H9 (cell line): ENCODE results near the gene UTP14A. TPM values are rescaled to one million over a fixed set of nuclear protein-coding genes. Genes with fewer than 3 reads are reported as not detected.
A peak's percentile ranks its signal among the peaks of the same experiment; 100 is the strongest.

Experiments used
- DNase-seq: peaks from one replicate; pipeline ENCODE4 v3.0.0-alpha.2; 2017
- H2AFZ ChIP-seq: one replicate; pipeline ENCODE4 v1.6.1; 2013; ENCODE audit warnings: mild to moderate bottlenecking, low read length, control low read depth, moderate library complexity
- H2AK5ac ChIP-seq: 2 replicates; pipeline ENCODE4 v1.6.1; 2013; ENCODE audit warnings: low read length, control low read depth, mixed read lengths; ENCODE audit not compliant: insufficient read length
- H2BK120ac ChIP-seq: one replicate; pipeline ENCODE4 v1.6.1; 2013; ENCODE audit warnings: low read depth, mild to moderate bottlenecking, low read length, control low read depth, inconsistent platforms; ENCODE audit not compliant: poor library complexity, severe bottlenecking
- H2BK12ac ChIP-seq: 2 replicates; pipeline ENCODE4 v1.6.1; 2013; ENCODE audit warnings: low read length, control low read depth, mixed read lengths, low read depth; ENCODE audit not compliant: insufficient read length
- H2BK15ac ChIP-seq: 2 replicates; pipeline ENCODE4 v1.6.1; 2013; ENCODE audit warnings: low read depth, low read length, control low read depth
- H2BK20ac ChIP-seq: one replicate; pipeline ENCODE4 v1.6.1; 2013; ENCODE audit warnings: low read depth, mild to moderate bottlenecking, low read length, control low read depth, inconsistent platforms; ENCODE audit not compliant: poor library complexity, severe bottlenecking
- H2BK5ac ChIP-seq: 2 replicates; pipeline ENCODE4 v1.6.1; 2013; ENCODE audit warnings: low read length, control low read depth, mixed read lengths; ENCODE audit not compliant: insufficient read length
- H3K14ac ChIP-seq: 2 replicates; pipeline ENCODE4 v1.6.1; 2013; ENCODE audit warnings: low read length, control low read depth; ENCODE audit not compliant: insufficient read depth
- H3K18ac ChIP-seq: 2 replicates; pipeline ENCODE4 v1.6.1; 2013; ENCODE audit warnings: low read depth, mild to moderate bottlenecking, mixed read lengths, low read length, control low read depth; ENCODE audit not compliant: insufficient read length
- H3K23ac ChIP-seq: 2 replicates; pipeline ENCODE4 v1.6.1; 2013; ENCODE audit warnings: low read length, control low read depth, mixed read lengths, low read depth; ENCODE audit not compliant: insufficient read length
- H3K23me2 ChIP-seq: 2 replicates; pipeline ENCODE4 v1.6.1; 2013; ENCODE audit warnings: low read depth, mild to moderate bottlenecking, mixed read lengths, low read length, control low read depth; ENCODE audit not compliant: insufficient read length, poor library complexity, severe bottlenecking
- H3K27ac ChIP-seq: 2 replicates; pipeline ENCODE4 v1.5.1; 2013; ENCODE audit warnings: low read length, control low read depth, mixed read lengths, low read depth; ENCODE audit not compliant: insufficient read length
- H3K27me3 ChIP-seq: 2 replicates; pipeline ENCODE4 v1.6.1; 2013; ENCODE audit warnings: low read length, control low read depth, inconsistent platforms; ENCODE audit not compliant: insufficient read depth
- H3K4ac ChIP-seq: 2 replicates; pipeline ENCODE4 v1.6.1; 2013; ENCODE audit warnings: low read depth, mild to moderate bottlenecking, control low read depth, inconsistent platforms, low read length, moderate library complexity
- H3K4me1 ChIP-seq: 2 replicates; pipeline ENCODE4 v1.6.1; 2013; ENCODE audit warnings: low read length, control low read depth, inconsistent platforms; ENCODE audit not compliant: insufficient read depth
- H3K4me2 ChIP-seq: 2 replicates; pipeline ENCODE4 v1.6.1; 2013; ENCODE audit warnings: low read length, control low read depth, mixed read lengths; ENCODE audit not compliant: insufficient read length, insufficient read depth
- H3K56ac ChIP-seq: 2 replicates; pipeline ENCODE4 v1.6.1; 2013; ENCODE audit warnings: low read depth, mild to moderate bottlenecking, mixed read lengths, low read length, control low read depth; ENCODE audit not compliant: insufficient read length
- H3K79me1 ChIP-seq: 2 replicates; pipeline ENCODE4 v1.6.1; 2013; ENCODE audit warnings: low read depth, mild to moderate bottlenecking, moderate library complexity, low read length, control low read depth, inconsistent platforms; ENCODE audit not compliant: insufficient read depth, poor library complexity, severe bottlenecking
- H3K79me2 ChIP-seq: 2 replicates; pipeline ENCODE4 v1.6.1; 2013; ENCODE audit warnings: low read length, control low read depth, inconsistent platforms; ENCODE audit not compliant: insufficient read depth
- H3K9ac ChIP-seq: 2 replicates; pipeline ENCODE4 v1.6.1; 2013; ENCODE audit warnings: low read length, control low read depth, mixed read lengths; ENCODE audit not compliant: insufficient read length; ENCODE audit errors: extremely low read depth
- H3K9me3 ChIP-seq: one replicate; pipeline ENCODE4 v1.6.1; 2013; ENCODE audit warnings: low read depth, low read length, inconsistent platforms; ENCODE audit not compliant: control insufficient read depth
- H3T11ph ChIP-seq: one replicate; pipeline ENCODE4 v1.6.1; 2013; ENCODE audit warnings: mild to moderate bottlenecking, low read length, control low read depth, inconsistent platforms
- H4K20me1 ChIP-seq: one replicate; pipeline ENCODE4 v1.6.1; 2013; ENCODE audit not compliant: control insufficient read depth, insufficient read length, insufficient read depth
- H4K5ac ChIP-seq: 2 replicates; pipeline ENCODE4 v1.6.1; 2013; ENCODE audit warnings: low read depth, mild to moderate bottlenecking, mixed read lengths, low read length, control low read depth; ENCODE audit not compliant: insufficient read length
- H4K8ac ChIP-seq: replicated peaks from 2 replicates; pipeline ENCODE4 v1.6.1; 2013; ENCODE audit warnings: low read length, control low read depth, mixed read lengths, low read depth; ENCODE audit not compliant: insufficient read length
- H4K91ac ChIP-seq: 2 replicates; pipeline ENCODE4 v1.6.1; 2013; ENCODE audit warnings: low read depth, mild to moderate bottlenecking, moderate library complexity, mixed read lengths, low read length, control low read depth; ENCODE audit not compliant: insufficient read length
- H3K27ac Mint-ChIP-seq, 3 experiments: 2 replicates in 2 of 3; 3 replicates in 1 of 3; pipeline ENCODE4 v1.8.0; 2020 to 2021; ENCODE audit warnings: mixed read lengths in 3 of 3, mild to moderate bottlenecking in 1 of 3, moderate library complexity in 1 of 3
- H3K27me3 Mint-ChIP-seq: 2 replicates; pipeline ENCODE4 v1.8.0; 2021; ENCODE audit warnings: low read depth, mild to moderate bottlenecking, moderate library complexity, mixed read lengths
- H3K36me3 Mint-ChIP-seq, 3 experiments: 2 replicates in 2 of 3; 3 replicates in 1 of 3; pipeline ENCODE4 v1.8.0; 2020 to 2021; ENCODE audit warnings: low read depth in 3 of 3, mixed read lengths in 3 of 3; ENCODE audit not compliant: insufficient read depth in 1 of 3
- H3K4me1 Mint-ChIP-seq, 2 experiments: 2 replicates each; pipeline ENCODE4 v1.8.0; 2020; ENCODE audit warnings: mixed read lengths in 2 of 2
- H3K4me3 Mint-ChIP-seq, 2 experiments: 2 replicates in 1 of 2; 3 replicates in 1 of 2; pipeline ENCODE4 v1.8.0; 2020 to 2021; ENCODE audit warnings: mild to moderate bottlenecking in 2 of 2, mixed read lengths in 2 of 2, moderate library complexity in 1 of 2
- H3K9me3 Mint-ChIP-seq, 2 experiments: 2 replicates in 1 of 2; 3 replicates in 1 of 2; pipeline ENCODE4 v1.8.0; 2020; ENCODE audit warnings: mild to moderate bottlenecking in 2 of 2, mixed read lengths in 2 of 2, moderate library complexity in 1 of 2
- WGBS: extraction: QIAGEN DNeasy Blood & Tissue Kit; methylation state at CpG from one replicate; pipeline ENCODE4 v1.1.7; 2013; ENCODE audit warnings: missing lambda C conversion rate, low lambda C conversion rate, mixed read lengths; ENCODE audit not compliant: insufficient read length; ENCODE audit errors: extremely low coverage; 5-methylcytosine and 5-hydroxymethylcytosine counted together
- total RNA-seq: library from RNA; stranded (reverse); gene quantifications from 2 replicates; pipeline ENCODE4 v1.2.1, GENCODE V29; 2021
- TF ChIP-seq, protein P1 (sequence below): fragments of 200-600 bp; sonication (generic); conservative IDR thresholded peaks from 3 replicates; pipeline ENCODE4 v1.8.0; 2021; ENCODE audit warnings: antibody characterized with exemption, mild to moderate bottlenecking

UTP14A gene
- total RNA-seq, 1 experiment from 2014 or later, result 37.0 TPM

- Mint-ChIP-seq H3K4me1 (peaks cover 0 to 3% of the 10 kb centered on the region in 2 experiments; a peak in 2 of 4 replicates), H3K27me3 (no peaks in the 10 kb centered on the region; the same call in 1 of the 2 replicates), H3K36me3 (peaks cover 0 to 9% (median 5%) of the 10 kb centered on the region in 3 experiments; a peak in 3 of 7 replicates), H3K4me3 (no peak overlapping the region), H3K27ac (peak overlapping the region in 1 of 3 experiments; percentile 48; a peak in 1 of 7 replicates), H3K9me3 (peaks cover 6 to 51% of the 10 kb centered on the region in 2 experiments; a peak in 4 of 5 replicates)
- Histone ChIP-seq H3K4me1 (no peaks in the 10 kb centered on the region), H2BK20ac (no peak overlapping the region), H3K79me2 (no peaks in the 10 kb centered on the region), H3K27me3 (no peaks in the 10 kb centered on the region), H3K23me2 (no peaks in the 10 kb centered on the region), H3K9ac (no peak overlapping the region), H2BK15ac (no peak overlapping the region), H4K91ac (no peak overlapping the region), H4K8ac (no peak overlapping the region), H3K4ac (no peak overlapping the region), H2BK120ac (no peak overlapping the region), H3K4me2 (no peak overlapping the region), H3K18ac (no peak overlapping the region), H4K20me1 (no peaks in the 10 kb centered on the region), H3K56ac (no peak overlapping the region), H3K9me3 (peaks cover 20% of the 10 kb centered on the region), H3K27ac (peak overlapping the region; percentile 62), H2AK5ac (no peak overlapping the region), H2BK5ac (no peak overlapping the region), H3K14ac (no peak overlapping the region), H2AFZ (no peak overlapping the region), H4K5ac (no peak overlapping the region), H3K79me1 (no peaks in the 10 kb centered on the region), H3T11ph (no peak overlapping the region), H3K23ac (no peak overlapping the region), H2BK12ac (no peak overlapping the region)
- no CpG with 5 or more reads among the region's 4 CpGs for WGBS
- TF ChIP-seq, protein P1, sequence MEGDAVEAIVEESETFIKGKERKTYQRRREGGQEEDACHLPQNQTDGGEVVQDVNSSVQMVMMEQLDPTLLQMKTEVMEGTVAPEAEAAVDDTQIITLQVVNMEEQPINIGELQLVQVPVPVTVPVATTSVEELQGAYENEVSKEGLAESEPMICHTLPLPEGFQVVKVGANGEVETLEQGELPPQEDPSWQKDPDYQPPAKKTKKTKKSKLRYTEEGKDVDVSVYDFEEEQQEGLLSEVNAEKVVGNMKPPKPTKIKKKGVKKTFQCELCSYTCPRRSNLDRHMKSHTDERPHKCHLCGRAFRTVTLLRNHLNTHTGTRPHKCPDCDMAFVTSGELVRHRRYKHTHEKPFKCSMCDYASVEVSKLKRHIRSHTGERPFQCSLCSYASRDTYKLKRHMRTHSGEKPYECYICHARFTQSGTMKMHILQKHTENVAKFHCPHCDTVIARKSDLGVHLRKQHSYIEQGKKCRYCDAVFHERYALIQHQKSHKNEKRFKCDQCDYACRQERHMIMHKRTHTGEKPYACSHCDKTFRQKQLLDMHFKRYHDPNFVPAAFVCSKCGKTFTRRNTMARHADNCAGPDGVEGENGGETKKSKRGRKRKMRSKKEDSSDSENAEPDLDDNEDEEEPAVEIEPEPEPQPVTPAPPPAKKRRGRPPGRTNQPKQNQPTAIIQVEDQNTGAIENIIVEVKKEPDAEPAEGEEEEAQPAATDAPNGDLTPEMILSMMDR, result no peak
- DNase-seq, result peak; percentile 27
These were observed 29.1 kb upstream of the UTP14A start for GRCh38 chrX:129876771-129877305.
